Nephron (organoid): ENCODE results near the gene HIF1A.
"Not testable (repeated sequence)": the region's sequence is repeated elsewhere in the genome, so short reads cannot be mapped to it uniquely, and the experiment has no call there.

Experiments used
- H3K27ac Mint-ChIP-seq, 3 experiments: 2 replicates each; pipeline ENCODE4 v1.8.0; 2020; ENCODE audit warnings: mixed read lengths in 3 of 3, mild to moderate bottlenecking in 2 of 3, moderate library complexity in 1 of 3
- H3K27me3 Mint-ChIP-seq: 2 replicates; pipeline ENCODE4 v1.8.0; 2021; ENCODE audit warnings: low read depth, mild to moderate bottlenecking, moderate library complexity, mixed read lengths
- H3K36me3 Mint-ChIP-seq: 2 replicates; pipeline ENCODE4 v1.8.0; 2020; ENCODE audit warnings: low read depth, mixed read lengths
- H3K4me1 Mint-ChIP-seq: 2 replicates; pipeline ENCODE4 v1.8.0; 2020; ENCODE audit warnings: mixed read lengths
- H3K4me3 Mint-ChIP-seq, 3 experiments: 2 replicates each; pipeline ENCODE4 v1.8.0; 2020; ENCODE audit warnings: mild to moderate bottlenecking in 3 of 3, mixed read lengths in 3 of 3, moderate library complexity in 2 of 3
- H3K9me3 Mint-ChIP-seq: 2 replicates; pipeline ENCODE4 v1.8.0; 2020; ENCODE audit warnings: mixed read lengths
- CTCF ChIP-seq, 3 experiments: fragments of 200-600 bp; sonication (generic); IDR thresholded peaks; one replicate each; pipeline ENCODE4 v1.5.0; 2021; ENCODE audit warnings: antibody characterized with exemption in 3 of 3; ENCODE audit not compliant: unreplicated experiment in 3 of 3

The HIF1A gene

GRCh38 chr14:61739133-61739532 lies 43.8 kb downstream of the HIF1A start:
- peaks cover 74% of the 10 kb centered on the region for H3K36me3 Mint-ChIP-seq
- H3K4me3 Mint-ChIP-seq, result no peak overlapping the region
- H3K27ac Mint-ChIP-seq, result no peak overlapping the region
- no peaks in the 10 kb centered on the region for H3K4me1 Mint-ChIP-seq
- H3K27me3 Mint-ChIP-seq, result no peaks in the 10 kb centered on the region
- H3K9me3 Mint-ChIP-seq, result no peaks in the 10 kb centered on the region
- no peak for TF ChIP-seq CTCF (IDR thresholded peaks at IDR 0.05; ENCODE audit: unreplicated experiment in 3 of 3)

- Mint-ChIP-seq H3K27ac (no peak overlapping the region), H3K36me3 (peaks cover 69% of the 10 kb centered on the region), H3K27me3 (no peaks in the 10 kb centered on the region), H3K4me3 (no peak overlapping the region), H3K9me3 (no peaks in the 10 kb centered on the region), H3K4me1 (no peaks in the 10 kb centered on the region)
- no peak for TF ChIP-seq CTCF (IDR thresholded peaks at IDR 0.05; ENCODE audit: unreplicated experiment in 3 of 3)
Measured at GRCh38 chr14:61742371-61742770, 47.1 kb downstream of the HIF1A start.

- no peak for TF ChIP-seq CTCF (IDR thresholded peaks at IDR 0.05; ENCODE audit: unreplicated experiment in 3 of 3)
- no peak overlapping the region for H3K4me3 Mint-ChIP-seq
- no peaks in the 10 kb centered on the region for H3K9me3 Mint-ChIP-seq
- H3K27ac Mint-ChIP-seq, result no peak overlapping the region
- H3K36me3 Mint-ChIP-seq, result peaks cover 68% of the 10 kb centered on the region
- H3K27me3 Mint-ChIP-seq, result no peaks in the 10 kb centered on the region
- no peaks in the 10 kb centered on the region for H3K4me1 Mint-ChIP-seq
Measured at GRCh38 chr14:61744238-61744637, 48.9 kb downstream of the HIF1A start.

- H3K9me3 Mint-ChIP-seq, H3K4me3 Mint-ChIP-seq, H3K4me1 Mint-ChIP-seq, H3K27ac Mint-ChIP-seq, H3K27me3 Mint-ChIP-seq: not testable (repeated sequence)
- H3K36me3 Mint-ChIP-seq, result peaks cover 56% of the 10 kb centered on the region
Measured at GRCh38 chr14:61746346-61746745, 51.0 kb downstream of the HIF1A start.

- peaks cover 52% of the 10 kb centered on the region for H3K36me3 Mint-ChIP-seq
- H3K9me3 Mint-ChIP-seq, result no peaks in the 10 kb centered on the region
- H3K4me1 Mint-ChIP-seq, result peaks cover 14% of the 10 kb centered on the region
- no peaks in the 10 kb centered on the region for H3K27me3 Mint-ChIP-seq
- TF ChIP-seq CTCF (IDR thresholded peaks at IDR 0.05; ENCODE audit: unreplicated experiment in 3 of 3), result no peak
- no peak overlapping the region for H3K4me3 Mint-ChIP-seq
- H3K27ac Mint-ChIP-seq, result no peak overlapping the region
Measured at GRCh38 chr14:61746881-61747280, 51.6 kb downstream of the HIF1A start.

GRCh38 chr14:61747342-61747741 lies 52.0 kb downstream of the HIF1A start:
- no peak for TF ChIP-seq CTCF (IDR thresholded peaks at IDR 0.05; ENCODE audit: unreplicated experiment in 3 of 3)
- Mint-ChIP-seq H3K27ac (no peak overlapping the region), H3K4me1 (peaks cover 14% of the 10 kb centered on the region), H3K4me3 (no peak overlapping the region), H3K27me3 (no peaks in the 10 kb centered on the region), H3K36me3 (peaks cover 48% of the 10 kb centered on the region), H3K9me3 (no peaks in the 10 kb centered on the region)
